GM23338 (cell line): ENCODE data around the gene CD22. TPM values are rescaled to one million over a fixed set of nuclear protein-coding genes. Genes with fewer than 3 reads are reported as not detected.

Source experiments
- ATAC-seq: fragments of 200-7000 bp; cut with Tn5 transposase; 3 replicates; pipeline ENCODE4 v1.9.1; 2020
- DNase-seq: peaks from one replicate; pipeline ENCODE4 v3.0.0-alpha.2; 2015; ENCODE audit warnings: low spot score
- H2AFZ ChIP-seq: fragments of 200-600 bp; sonication (generic); 2 replicates; pipeline ENCODE4 v1.8.0; 2016; ENCODE audit warnings: antibody characterized with exemption, mild to moderate bottlenecking, moderate library complexity
- H3F3A ChIP-seq: fragments of 200-600 bp; sonication (generic); replicated peaks from 2 replicates; pipeline ENCODE4 v1.8.0; 2017; ENCODE audit warnings: antibody characterized with exemption, mixed run types, low read depth
- H3K27ac ChIP-seq: fragments of 200-600 bp; sonication (generic); 2 replicates; pipeline ENCODE4 v1.6.1; 2016; ENCODE audit warnings: low read depth
- H3K27me3 ChIP-seq: fragments of 200-600 bp; sonication (generic); 2 replicates; pipeline ENCODE4 v1.8.0; 2016; ENCODE audit warnings: mild to moderate bottlenecking, mixed run types, moderate library complexity; ENCODE audit not compliant: insufficient read depth
- H3K36me3 ChIP-seq: fragments of 200-600 bp; sonication (generic); 2 replicates; pipeline ENCODE4 v1.8.0; 2016; ENCODE audit warnings: mild to moderate bottlenecking; ENCODE audit not compliant: insufficient read depth
- H3K4me1 ChIP-seq: fragments of 200-600 bp; sonication (generic); 2 replicates; pipeline ENCODE4 v1.8.0; 2016; ENCODE audit warnings: mild to moderate bottlenecking, moderate library complexity; ENCODE audit not compliant: insufficient read depth
- H3K4me2 ChIP-seq: fragments of 200-600 bp; sonication (generic); 2 replicates; pipeline ENCODE4 v1.7.1; 2017; ENCODE audit warnings: mixed run types
- H3K4me3 ChIP-seq: fragments of 200-600 bp; sonication (generic); 2 replicates; pipeline ENCODE4 v1.6.1; 2016; ENCODE audit warnings: mixed run types
- H3K79me2 ChIP-seq: fragments of 200-600 bp; sonication (generic); replicated peaks from 2 replicates; pipeline ENCODE4 v1.8.0; 2017; ENCODE audit warnings: mild to moderate bottlenecking; ENCODE audit not compliant: insufficient read depth
- H3K9me2 ChIP-seq: fragments of 200-600 bp; sonication (generic); 2 replicates; pipeline ENCODE4 v1.8.0; 2017; ENCODE audit not compliant: insufficient read depth
- H4K20me1 ChIP-seq: fragments of 200-600 bp; sonication (generic); replicated peaks from 2 replicates; pipeline ENCODE4 v1.8.0; 2017; ENCODE audit warnings: mild to moderate bottlenecking; ENCODE audit not compliant: insufficient read depth
- H3K27ac Mint-ChIP-seq: 2 replicates; pipeline ENCODE4 v1.8.0; 2020; ENCODE audit warnings: inconsistent platforms, mild to moderate bottlenecking, moderate library complexity, mixed read lengths
- H3K27me3 Mint-ChIP-seq: 3 replicates; pipeline ENCODE4 v1.8.0; 2022; ENCODE audit warnings: low read depth, mild to moderate bottlenecking, moderate library complexity, mixed read lengths, inconsistent platforms; ENCODE audit not compliant: insufficient read depth, poor library complexity
- H3K36me3 Mint-ChIP-seq: 3 replicates; pipeline ENCODE4 v1.8.0; 2021; ENCODE audit warnings: low read depth, mild to moderate bottlenecking, inconsistent platforms, moderate library complexity, mixed read lengths
- H3K4me1 Mint-ChIP-seq: 3 replicates; pipeline ENCODE4 v1.8.0; 2020; ENCODE audit warnings: mild to moderate bottlenecking, inconsistent platforms, mixed read lengths
- H3K4me3 Mint-ChIP-seq: 3 replicates; pipeline ENCODE4 v1.8.0; 2021; ENCODE audit warnings: moderate library complexity, mild to moderate bottlenecking, inconsistent platforms, mixed read lengths
- H3K9me3 Mint-ChIP-seq: 3 replicates; pipeline ENCODE4 v1.8.0; 2020; ENCODE audit warnings: moderate library complexity, mild to moderate bottlenecking, inconsistent platforms, mixed read lengths
- EZH2 ChIP-seq: fragments of 200-600 bp; sonication (generic); IDR thresholded peaks from one replicate; pipeline ENCODE4 v1.8.0; 2017; ENCODE audit warnings: antibody characterized with exemption, mild to moderate bottlenecking, low read depth; ENCODE audit not compliant: unreplicated experiment
- EZH2phosphoT487 ChIP-seq: fragments of 200-600 bp; sonication (generic); IDR thresholded peaks from one replicate; pipeline ENCODE4 v1.8.1; 2018; ENCODE audit warnings: antibody characterized with exemption; ENCODE audit not compliant: unreplicated experiment
- JUNB ChIP-seq: IDR thresholded peaks from one replicate; pipeline ENCODE4 v1.6.1; 2016; ENCODE audit warnings: antibody characterized with exemption; ENCODE audit not compliant: unreplicated experiment
- POLR2AphosphoS5 ChIP-seq: IDR thresholded peaks from 2 replicates; pipeline ENCODE4 v1.6.1; 2016; ENCODE audit warnings: antibody characterized with exemption, low read depth
- STAT1 ChIP-seq: IDR thresholded peaks from one replicate; pipeline ENCODE4 v1.6.1; 2016; ENCODE audit warnings: antibody characterized with exemption; ENCODE audit not compliant: unreplicated experiment
- polyA plus RNA-seq: library from polyadenylated mRNA; unstranded; fragments of >200 nt; fragmentation: Nextera tagmentation; extraction: Ambion mirVana; gene quantifications from 2 replicates; pipeline ENCODE4 v1.2.1, GENCODE V29; 2016
- total RNA-seq: library from RNA; depleted of rRNA; stranded (reverse); fragments of >200 nt; shearing (Covaris generic); gene quantifications from 2 replicates; pipeline ENCODE4 v1.2.3, GENCODE V29; 2014
- TF ChIP-seq, protein P1 (sequence below): IDR thresholded peaks from one replicate; pipeline ENCODE4 v1.6.1; 2018; ENCODE audit warnings: antibody characterized with exemption; ENCODE audit not compliant: unreplicated experiment
- TF ChIP-seq, protein P2 (sequence below), 2 experiments: fragments of 200-600 bp in 1 of 2; sonication (generic) in 1 of 2; conservative IDR thresholded peaks; 2 replicates each; pipeline versions ENCODE4 v1.5.1 to v1.6.1; 2016 to 2017; ENCODE audit warnings: antibody characterized with exemption in 2 of 2, low read depth in 2 of 2, mild to moderate bottlenecking in 2 of 2, moderate library complexity in 1 of 2
- TF ChIP-seq, protein P3 (sequence below): IDR thresholded peaks from 2 replicates; pipeline ENCODE4 v1.6.1; 2016; ENCODE audit warnings: antibody characterized with exemption

Gene CD22
- total and polyA plus RNA-seq, 2 experiments from 2014 or later: 0.10 to 0.32 TPM

DNA sequence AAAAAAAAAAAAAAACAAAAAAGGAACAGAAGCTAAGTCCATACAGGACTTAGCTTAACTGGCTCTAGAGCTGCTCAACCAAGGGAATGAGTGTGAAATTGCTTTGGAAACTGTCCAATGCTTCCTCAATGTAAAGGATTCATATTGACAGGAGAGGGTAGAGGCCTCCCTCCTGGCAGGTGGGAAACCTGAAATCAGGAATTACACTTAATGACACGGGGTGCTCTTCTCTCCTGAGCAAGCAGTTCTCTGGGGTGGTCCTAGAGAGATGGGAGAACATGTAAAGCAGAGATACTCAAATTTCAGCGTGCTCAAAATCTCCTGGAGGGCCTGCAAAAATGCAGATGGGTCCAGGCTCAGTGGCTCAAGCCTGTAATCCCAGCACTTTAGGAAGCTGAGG lies 40.7 kb upstream of the CD22 start (continued):
- TF ChIP-seq, protein P1, sequence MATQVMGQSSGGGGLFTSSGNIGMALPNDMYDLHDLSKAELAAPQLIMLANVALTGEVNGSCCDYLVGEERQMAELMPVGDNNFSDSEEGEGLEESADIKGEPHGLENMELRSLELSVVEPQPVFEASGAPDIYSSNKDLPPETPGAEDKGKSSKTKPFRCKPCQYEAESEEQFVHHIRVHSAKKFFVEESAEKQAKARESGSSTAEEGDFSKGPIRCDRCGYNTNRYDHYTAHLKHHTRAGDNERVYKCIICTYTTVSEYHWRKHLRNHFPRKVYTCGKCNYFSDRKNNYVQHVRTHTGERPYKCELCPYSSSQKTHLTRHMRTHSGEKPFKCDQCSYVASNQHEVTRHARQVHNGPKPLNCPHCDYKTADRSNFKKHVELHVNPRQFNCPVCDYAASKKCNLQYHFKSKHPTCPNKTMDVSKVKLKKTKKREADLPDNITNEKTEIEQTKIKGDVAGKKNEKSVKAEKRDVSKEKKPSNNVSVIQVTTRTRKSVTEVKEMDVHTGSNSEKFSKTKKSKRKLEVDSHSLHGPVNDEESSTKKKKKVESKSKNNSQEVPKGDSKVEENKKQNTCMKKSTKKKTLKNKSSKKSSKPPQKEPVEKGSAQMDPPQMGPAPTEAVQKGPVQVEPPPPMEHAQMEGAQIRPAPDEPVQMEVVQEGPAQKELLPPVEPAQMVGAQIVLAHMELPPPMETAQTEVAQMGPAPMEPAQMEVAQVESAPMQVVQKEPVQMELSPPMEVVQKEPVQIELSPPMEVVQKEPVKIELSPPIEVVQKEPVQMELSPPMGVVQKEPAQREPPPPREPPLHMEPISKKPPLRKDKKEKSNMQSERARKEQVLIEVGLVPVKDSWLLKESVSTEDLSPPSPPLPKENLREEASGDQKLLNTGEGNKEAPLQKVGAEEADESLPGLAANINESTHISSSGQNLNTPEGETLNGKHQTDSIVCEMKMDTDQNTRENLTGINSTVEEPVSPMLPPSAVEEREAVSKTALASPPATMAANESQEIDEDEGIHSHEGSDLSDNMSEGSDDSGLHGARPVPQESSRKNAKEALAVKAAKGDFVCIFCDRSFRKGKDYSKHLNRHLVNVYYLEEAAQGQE: no peak
- no peak for TF ChIP-seq POLR2AphosphoS5
- TF ChIP-seq STAT1: no peak
- TF ChIP-seq JUNB: no peak

DNA sequence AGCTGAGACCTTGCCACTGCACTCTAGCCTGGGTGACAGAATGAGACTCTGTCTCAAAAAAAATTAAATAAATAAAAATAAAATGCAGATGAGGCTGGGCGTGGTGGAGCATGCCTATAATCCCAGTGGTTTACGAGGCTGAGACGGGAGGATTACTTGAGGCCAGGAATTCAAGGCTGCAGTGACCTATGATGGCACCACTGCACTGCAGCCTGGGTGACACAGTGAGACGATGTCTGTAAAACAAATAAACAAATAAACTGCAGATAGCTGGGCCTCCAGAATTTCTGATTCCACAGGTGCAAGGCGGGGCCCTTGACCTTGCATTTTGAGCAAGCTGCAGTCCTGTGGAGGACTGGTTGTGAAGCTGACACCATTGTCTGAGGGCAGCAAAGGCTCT lies 40.1 kb upstream of the CD22 start:
- no peak overlapping the region for H3K4me2 ChIP-seq
- Mint-ChIP-seq H3K27ac (no peak overlapping the region), H3K9me3 (no peaks in the 10 kb centered on the region), H3K4me3 (no peak overlapping the region), H3K36me3 (no peaks in the 10 kb centered on the region), H3K27me3 (peaks cover 20% of the 10 kb centered on the region), H3K4me1 (peaks cover 17% of the 10 kb centered on the region)
- no peaks in the 10 kb centered on the region for H3K27me3 ChIP-seq
- H2AFZ ChIP-seq: no peak overlapping the region
- TF ChIP-seq, protein P2, sequence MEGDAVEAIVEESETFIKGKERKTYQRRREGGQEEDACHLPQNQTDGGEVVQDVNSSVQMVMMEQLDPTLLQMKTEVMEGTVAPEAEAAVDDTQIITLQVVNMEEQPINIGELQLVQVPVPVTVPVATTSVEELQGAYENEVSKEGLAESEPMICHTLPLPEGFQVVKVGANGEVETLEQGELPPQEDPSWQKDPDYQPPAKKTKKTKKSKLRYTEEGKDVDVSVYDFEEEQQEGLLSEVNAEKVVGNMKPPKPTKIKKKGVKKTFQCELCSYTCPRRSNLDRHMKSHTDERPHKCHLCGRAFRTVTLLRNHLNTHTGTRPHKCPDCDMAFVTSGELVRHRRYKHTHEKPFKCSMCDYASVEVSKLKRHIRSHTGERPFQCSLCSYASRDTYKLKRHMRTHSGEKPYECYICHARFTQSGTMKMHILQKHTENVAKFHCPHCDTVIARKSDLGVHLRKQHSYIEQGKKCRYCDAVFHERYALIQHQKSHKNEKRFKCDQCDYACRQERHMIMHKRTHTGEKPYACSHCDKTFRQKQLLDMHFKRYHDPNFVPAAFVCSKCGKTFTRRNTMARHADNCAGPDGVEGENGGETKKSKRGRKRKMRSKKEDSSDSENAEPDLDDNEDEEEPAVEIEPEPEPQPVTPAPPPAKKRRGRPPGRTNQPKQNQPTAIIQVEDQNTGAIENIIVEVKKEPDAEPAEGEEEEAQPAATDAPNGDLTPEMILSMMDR (conservative IDR thresholded peaks at IDR 0.05; ENCODE audit: low read depth in 2 of 2): no peak
- TF ChIP-seq JUNB (no peak), STAT1 (no peak), EZH2 (no peak), EZH2phosphoT487 (no peak), POLR2AphosphoS5 (no peak)
- TF ChIP-seq, protein P1: no peak
- TF ChIP-seq, protein P3, sequence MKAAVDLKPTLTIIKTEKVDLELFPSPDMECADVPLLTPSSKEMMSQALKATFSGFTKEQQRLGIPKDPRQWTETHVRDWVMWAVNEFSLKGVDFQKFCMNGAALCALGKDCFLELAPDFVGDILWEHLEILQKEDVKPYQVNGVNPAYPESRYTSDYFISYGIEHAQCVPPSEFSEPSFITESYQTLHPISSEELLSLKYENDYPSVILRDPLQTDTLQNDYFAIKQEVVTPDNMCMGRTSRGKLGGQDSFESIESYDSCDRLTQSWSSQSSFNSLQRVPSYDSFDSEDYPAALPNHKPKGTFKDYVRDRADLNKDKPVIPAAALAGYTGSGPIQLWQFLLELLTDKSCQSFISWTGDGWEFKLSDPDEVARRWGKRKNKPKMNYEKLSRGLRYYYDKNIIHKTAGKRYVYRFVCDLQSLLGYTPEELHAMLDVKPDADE: no peak
- DNase-seq (no peak), ATAC-seq (no peak)
- no peaks in the 10 kb centered on the region for H4K20me1 ChIP-seq
- H3K36me3 ChIP-seq: no peaks in the 10 kb centered on the region
- no peaks in the 10 kb centered on the region for H3K9me2 ChIP-seq
- H3K4me1 ChIP-seq: peaks cover 9% of the 10 kb centered on the region; the same call in 1 of the 2 replicates
- no peak overlapping the region for H3K4me3 ChIP-seq
- no peaks in the 10 kb centered on the region for H3F3A ChIP-seq
- H3K27ac ChIP-seq: no peak overlapping the region
- H3K79me2 ChIP-seq: no peaks in the 10 kb centered on the region
